OCI-LY1 (cell line): ENCODE data around the gene EPB41L1.

Experiments used
- H2AFZ ChIP-seq: fragments of 200-600 bp; sonication (generic), shearing (Covaris generic); 2 replicates; pipeline ENCODE4 v1.6.0; 2014; ENCODE audit warnings: antibody characterized with exemption, mild to moderate bottlenecking, low read length
- H3F3A ChIP-seq: fragments of 200-600 bp; sonication (generic), shearing (Covaris generic); 2 replicates; pipeline ENCODE4 v1.6.0; 2014; ENCODE audit warnings: mild to moderate bottlenecking, antibody characterized with exemption, low read length, moderate library complexity; ENCODE audit not compliant: insufficient read depth
- H3K27ac ChIP-seq: fragments of 200-600 bp; sonication (generic); 2 replicates; pipeline ENCODE4 v1.5.1; 2014; ENCODE audit warnings: low read length, mixed run types, mild to moderate bottlenecking, low read depth; ENCODE audit not compliant: poor library complexity, severe bottlenecking
- H3K27me3 ChIP-seq: fragments of 200-600 bp; sonication (generic); 2 replicates; pipeline ENCODE4 v1.6.0; 2014; ENCODE audit warnings: antibody characterized with exemption, mild to moderate bottlenecking, low read length, moderate library complexity; ENCODE audit not compliant: insufficient read depth
- H3K36me3 ChIP-seq: fragments of 200-600 bp; sonication (generic); 2 replicates; pipeline ENCODE4 v1.6.1; 2014; ENCODE audit warnings: mild to moderate bottlenecking, antibody characterized with exemption, low read length, moderate library complexity, mixed read lengths; ENCODE audit not compliant: insufficient read depth
- H3K4me1 ChIP-seq: fragments of 200-600 bp; sonication (generic); 2 replicates; pipeline ENCODE4 v1.5.1; 2014; ENCODE audit warnings: mild to moderate bottlenecking, low read length, moderate library complexity; ENCODE audit not compliant: insufficient read depth, severe bottlenecking
- H3K4me2 ChIP-seq: fragments of 200-600 bp; sonication (generic), shearing (Covaris generic); 2 replicates; pipeline ENCODE4 v1.6.1; 2014; ENCODE audit warnings: low read length
- H3K4me3 ChIP-seq: fragments of 200-600 bp; sonication (generic); 2 replicates; pipeline ENCODE4 v1.5.1; 2014; ENCODE audit warnings: low read length, low read depth, mild to moderate bottlenecking, mixed read lengths; ENCODE audit not compliant: poor library complexity, severe bottlenecking
- H3K79me2 ChIP-seq: fragments of 200-600 bp; shearing (Covaris generic); 2 replicates; pipeline ENCODE4 v1.6.1; 2016; ENCODE audit warnings: mixed run types, low read length, mixed read lengths; ENCODE audit not compliant: insufficient read depth
- H3K9ac ChIP-seq: fragments of 200-600 bp; sonication (generic), shearing (Covaris generic); 2 replicates; pipeline ENCODE4 v1.6.1; 2014; ENCODE audit warnings: mild to moderate bottlenecking, low read length, mixed read lengths
- H3K9me2 ChIP-seq: fragments of 200-600 bp; sonication (generic), shearing (Covaris generic); 2 replicates; pipeline ENCODE4 v1.6.1; 2014; ENCODE audit warnings: low read depth, mild to moderate bottlenecking, low read length, mixed read lengths
- H3K9me3 ChIP-seq: fragments of 200-600 bp; shearing (Covaris generic); 2 replicates; pipeline ENCODE4 v1.6.1; 2014; ENCODE audit warnings: low read length, mixed read lengths
- H4K20me1 ChIP-seq: fragments of 200-600 bp; sonication (generic), shearing (Covaris generic); 2 replicates; pipeline ENCODE4 v1.6.0; 2016; ENCODE audit warnings: mild to moderate bottlenecking, low read length; ENCODE audit not compliant: insufficient read depth
- CTCF ChIP-seq: fragments of 200-600 bp; sonication (generic), shearing (Covaris generic); IDR thresholded peaks from 2 replicates; pipeline ENCODE4 v1.5.1; 2017; ENCODE audit warnings: mild to moderate bottlenecking, antibody characterized with exemption, low read length, moderate library complexity, mixed read lengths
- EZH2 ChIP-seq: fragments of 200-600 bp; sonication (generic), shearing (Covaris generic); IDR thresholded peaks from 2 replicates; pipeline ENCODE4 v1.8.0; 2017; ENCODE audit warnings: borderline replicate concordance, mixed run types, mild to moderate bottlenecking, antibody characterized with exemption, low read length, moderate library complexity, mixed read lengths

EPB41L1 gene

GRCh38 chr20:36130390-36130789 is 24.1 kb upstream of the EPB41L1 start:
- no peaks in the 10 kb centered on the region for H3K79me2 ChIP-seq
- TF ChIP-seq CTCF: no peak
- no peak for TF ChIP-seq EZH2
- no peak overlapping the region for H3K9ac ChIP-seq
- H3K9me2 ChIP-seq: no peaks in the 10 kb centered on the region
- peaks cover 6% of the 10 kb centered on the region for H3K4me1 ChIP-seq
- no peaks in the 10 kb centered on the region for H4K20me1 ChIP-seq
- H3K36me3 ChIP-seq: no peaks in the 10 kb centered on the region
- H3K27ac ChIP-seq: no peak overlapping the region
- H2AFZ ChIP-seq: no peak overlapping the region
- H3K4me3 ChIP-seq: no peak overlapping the region
- H3K9me3 ChIP-seq: no peaks in the 10 kb centered on the region
- H3K27me3 ChIP-seq: 0 out of 2 replicates have a peak, but pooled peaks cover 3% of the 10 kb centered on the region
- no peak overlapping the region for H3K4me2 ChIP-seq
- H3F3A ChIP-seq: no peaks in the 10 kb centered on the region

- Histone ChIP-seq H3K4me3 (no peak overlapping the region), H2AFZ (no peak overlapping the region), H3F3A (no peaks in the 10 kb centered on the region), H3K9me3 (no peaks in the 10 kb centered on the region), H3K27ac (no peak overlapping the region), H3K4me1 (peaks cover 6% of the 10 kb centered on the region), H3K4me2 (no peak overlapping the region), H3K9me2 (no peaks in the 10 kb centered on the region), H3K79me2 (no peaks in the 10 kb centered on the region), H3K9ac (no peak overlapping the region), H3K36me3 (no peaks in the 10 kb centered on the region), H3K27me3 (no peaks in the 10 kb centered on the region), H4K20me1 (no peaks in the 10 kb centered on the region)
- no peak for TF ChIP-seq EZH2
- TF ChIP-seq CTCF: no peak
Observed at GRCh38 chr20:36132802-36133211, 21.7 kb upstream of the EPB41L1 start.

- H3K9me3 ChIP-seq: no peaks in the 10 kb centered on the region
- no peaks in the 10 kb centered on the region for H3K9me2 ChIP-seq
- H3K4me3 ChIP-seq: no peak overlapping the region
- H3K36me3 ChIP-seq: no peaks in the 10 kb centered on the region
- H3K4me1 ChIP-seq: peaks cover 6% of the 10 kb centered on the region
- no peaks in the 10 kb centered on the region for H3F3A ChIP-seq
- TF ChIP-seq EZH2: no peak
- H2AFZ ChIP-seq: no peak overlapping the region
- no peak overlapping the region for H3K9ac ChIP-seq
- H3K4me2 ChIP-seq: no peak overlapping the region
- no peaks in the 10 kb centered on the region for H3K27me3 ChIP-seq
- H3K27ac ChIP-seq: no peak overlapping the region
- H4K20me1 ChIP-seq: no peaks in the 10 kb centered on the region
- no peaks in the 10 kb centered on the region for H3K79me2 ChIP-seq
Observed at GRCh38 chr20:36133821-36134220, 20.7 kb upstream of the EPB41L1 start.

GRCh38 chr20:36135159-36135558 is 19.4 kb upstream of the EPB41L1 start:
- Histone ChIP-seq H3K36me3 (no peaks in the 10 kb centered on the region), H3K4me2 (no peak overlapping the region), H3K9me2 (no peaks in the 10 kb centered on the region), H3K4me1 (peaks cover 6% of the 10 kb centered on the region), H3K9me3 (no peaks in the 10 kb centered on the region), H4K20me1 (no peaks in the 10 kb centered on the region), H3K4me3 (no peak overlapping the region), H3K27ac (no peak overlapping the region), H2AFZ (no peak overlapping the region), H3K9ac (no peak overlapping the region), H3F3A (no peaks in the 10 kb centered on the region), H3K27me3 (no peaks in the 10 kb centered on the region), H3K79me2 (no peaks in the 10 kb centered on the region)
- TF ChIP-seq EZH2 (no peak), CTCF (no peak)
